Left ventricle myocardium inferior (tissue), 1 donor: Measurements from ENCODE around the gene CPT1B. TPM values are rescaled to one million over a fixed set of nuclear protein-coding genes. Genes with fewer than 3 reads are reported as not detected.

Source experiments
- DNase-seq: peaks from one replicate; pipeline ENCODE4 v3.0.0-alpha.2; 2020
- H3K27ac ChIP-seq: fragments of 200-600 bp; replicated peaks from 2 replicates; pipeline ENCODE4 v1.8.0; 2021
- H3K27me3 ChIP-seq: fragments of 200-600 bp; 2 replicates; pipeline ENCODE4 v1.8.0; 2021; ENCODE audit warnings: low read depth
- H3K36me3 ChIP-seq: fragments of 200-600 bp; 2 replicates; pipeline ENCODE4 v1.8.0; 2021
- H3K4me1 ChIP-seq: fragments of 200-600 bp; 2 replicates; pipeline ENCODE4 v1.8.0; 2021
- H3K4me3 ChIP-seq: fragments of 200-600 bp; 2 replicates; pipeline ENCODE4 v1.8.0; 2021; ENCODE audit warnings: mild to moderate bottlenecking, moderate library complexity
- H3K9me3 ChIP-seq: fragments of 200-600 bp; replicated peaks from 2 replicates; pipeline ENCODE4 v1.8.0; 2021
- intact Hi-C: fragments of 100-400 bp; cut with micrococcal nuclease; formaldehyde crosslinking; loops from one replicate; pipeline ENCODE4 v1.11.0; 2022
- total RNA-seq: library from RNA; stranded (reverse); fragmentation: NEBNext Ultra II Directional; extraction: Animal tissue kit (Norgen Biotek cat#: 25700); gene quantifications from one replicate; pipeline ENCODE4 v1.2.1, GENCODE V29; 2021
- TF ChIP-seq, protein P1 (sequence below): fragments of 200-600 bp; IDR thresholded peaks from 2 replicates; pipeline ENCODE4 v1.8.0; 2021; ENCODE audit warnings: antibody characterized with exemption, mild to moderate bottlenecking, borderline replicate concordance
- donor health status: DM: no; HTN: yes; CAD: no; lungs with severe emphysema.

CPT1B gene
- total RNA-seq, 1 donor from 2014 or later, result 394 TPM

- TF ChIP-seq, protein P1, sequence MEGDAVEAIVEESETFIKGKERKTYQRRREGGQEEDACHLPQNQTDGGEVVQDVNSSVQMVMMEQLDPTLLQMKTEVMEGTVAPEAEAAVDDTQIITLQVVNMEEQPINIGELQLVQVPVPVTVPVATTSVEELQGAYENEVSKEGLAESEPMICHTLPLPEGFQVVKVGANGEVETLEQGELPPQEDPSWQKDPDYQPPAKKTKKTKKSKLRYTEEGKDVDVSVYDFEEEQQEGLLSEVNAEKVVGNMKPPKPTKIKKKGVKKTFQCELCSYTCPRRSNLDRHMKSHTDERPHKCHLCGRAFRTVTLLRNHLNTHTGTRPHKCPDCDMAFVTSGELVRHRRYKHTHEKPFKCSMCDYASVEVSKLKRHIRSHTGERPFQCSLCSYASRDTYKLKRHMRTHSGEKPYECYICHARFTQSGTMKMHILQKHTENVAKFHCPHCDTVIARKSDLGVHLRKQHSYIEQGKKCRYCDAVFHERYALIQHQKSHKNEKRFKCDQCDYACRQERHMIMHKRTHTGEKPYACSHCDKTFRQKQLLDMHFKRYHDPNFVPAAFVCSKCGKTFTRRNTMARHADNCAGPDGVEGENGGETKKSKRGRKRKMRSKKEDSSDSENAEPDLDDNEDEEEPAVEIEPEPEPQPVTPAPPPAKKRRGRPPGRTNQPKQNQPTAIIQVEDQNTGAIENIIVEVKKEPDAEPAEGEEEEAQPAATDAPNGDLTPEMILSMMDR, result no peak
- no peaks in the 10 kb centered on the region for H3K27me3 ChIP-seq
- H3K4me3 ChIP-seq, result no peak overlapping the region
- intact Hi-C loops, result no loop called here
- H3K27ac ChIP-seq, result no peak overlapping the region
- no peaks in the 10 kb centered on the region for H3K9me3 ChIP-seq
- peaks cover 89% of the 10 kb centered on the region for H3K36me3 ChIP-seq
- DNase-seq, result no peak
- peaks cover 62% of the 10 kb centered on the region for H3K4me1 ChIP-seq
These were observed 6.7 kb downstream of the CPT1B start for GRCh38 chr22:50571264-50572175.

GRCh38 chr22:50570861-50571260, 7.4 kb downstream of the CPT1B start:
- H3K9me3 ChIP-seq, result no peaks in the 10 kb centered on the region
- peaks cover 85% of the 10 kb centered on the region for H3K36me3 ChIP-seq
- TF ChIP-seq, protein P1, result no peak
- H3K4me1 ChIP-seq, result peaks cover 56% of the 10 kb centered on the region
- H3K27me3 ChIP-seq, result no peaks in the 10 kb centered on the region
- intact Hi-C loops, result no loop called here
- no peak for DNase-seq
- no peak overlapping the region for H3K4me3 ChIP-seq
- H3K27ac ChIP-seq, result no peak overlapping the region

DNA sequence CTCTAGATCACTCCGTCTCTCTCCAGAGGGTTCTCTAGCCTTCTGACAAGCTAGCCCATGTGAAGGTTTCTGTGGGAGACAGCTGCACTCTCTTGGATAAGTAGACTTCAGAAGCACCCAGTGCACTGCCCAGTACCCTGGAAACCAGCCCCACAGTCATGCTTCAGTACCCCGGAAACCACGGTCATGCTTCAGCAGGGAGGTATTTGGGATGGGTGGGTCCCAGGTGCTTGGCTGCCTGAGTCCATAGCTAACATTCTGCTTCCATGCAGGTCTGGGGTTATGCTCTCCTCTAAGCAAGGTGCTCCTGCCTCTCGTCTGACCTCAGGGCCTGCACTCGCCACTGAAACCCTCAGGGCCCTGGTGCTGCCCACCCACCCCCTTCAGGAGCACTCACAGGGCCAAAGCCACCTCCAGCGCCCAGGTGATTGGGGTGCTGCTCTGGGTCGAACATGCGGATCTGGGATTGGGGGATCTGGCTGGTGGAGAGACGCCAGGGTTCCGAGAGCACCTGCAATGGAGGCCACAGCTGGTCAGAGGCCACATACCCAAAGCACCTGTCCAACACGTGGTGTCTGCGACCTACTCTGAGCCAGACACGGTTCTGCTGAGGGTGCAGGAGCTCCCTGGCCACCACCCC, 8.2 kb downstream of the CPT1B start:
- TF ChIP-seq, protein P1, result no peak
- no peak for DNase-seq
- Histone ChIP-seq H3K4me3 (no peak overlapping the region), H3K9me3 (no peaks in the 10 kb centered on the region), H3K36me3 (peaks cover 76% of the 10 kb centered on the region), H3K27me3 (no peaks in the 10 kb centered on the region), H3K27ac (no peak overlapping the region), H3K4me1 (peaks cover 48% of the 10 kb centered on the region)
- intact Hi-C loops, result no loop called here

DNA sequence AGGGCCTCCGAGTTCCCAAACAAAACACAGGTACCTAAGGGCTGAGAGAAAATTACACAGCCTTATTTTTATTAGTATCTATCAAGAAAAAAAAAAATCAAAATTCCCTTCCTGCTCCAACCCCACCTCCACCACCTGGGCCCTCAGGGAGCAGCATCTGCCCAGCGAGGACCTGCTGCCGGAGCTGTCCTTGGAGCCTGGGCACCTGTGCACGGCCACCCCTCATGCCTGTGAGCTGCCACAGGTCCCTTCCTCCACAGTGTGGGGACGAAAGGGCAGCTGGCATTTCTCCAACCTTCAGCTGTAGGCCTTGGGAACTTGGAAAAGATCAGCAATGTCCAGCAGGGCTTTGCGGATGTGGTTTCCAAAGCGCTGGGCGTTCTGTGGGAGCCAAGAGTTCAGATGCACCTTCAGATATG, 9.2 kb downstream of the CPT1B start:
- no peaks in the 10 kb centered on the region for H3K27me3 ChIP-seq
- DNase-seq, result no peak
- H3K27ac ChIP-seq, result no peak overlapping the region
- intact Hi-C loops, result no loop called here
- no peak overlapping the region for H3K4me3 ChIP-seq
- TF ChIP-seq, protein P1, result no peak
- H3K9me3 ChIP-seq, result no peaks in the 10 kb centered on the region
- peaks cover 68% of the 10 kb centered on the region for H3K36me3 ChIP-seq
- peaks cover 47% of the 10 kb centered on the region for H3K4me1 ChIP-seq

GRCh38 chr22:50568626-50569025, 9.6 kb downstream of the CPT1B start:
- Histone ChIP-seq H3K27ac (no peak overlapping the region), H3K27me3 (no peaks in the 10 kb centered on the region), H3K4me1 (peaks cover 47% of the 10 kb centered on the region), H3K36me3 (peaks cover 64% of the 10 kb centered on the region), H3K4me3 (no peak overlapping the region), H3K9me3 (no peaks in the 10 kb centered on the region)
- TF ChIP-seq, protein P1, result no peak
- intact Hi-C loops, result no loop called here
- DNase-seq, result no peak
